Astrocyte (in vitro differentiated cells and primary cell): Measurements from ENCODE around the gene MCL1. TPM values are rescaled to one million over a fixed set of nuclear protein-coding genes. Genes with fewer than 3 reads are reported as not detected.

ENCODE experiments used
- DNase-seq: peaks from one replicate; pipeline ENCODE4 v3.0.0-alpha.2; 2010; ENCODE audit warnings: low read depth
- FAIRE-seq: peaks from 2 replicates; lab custom pipeline; 2011; peaks lifted over from hg19 to GRCh38; lab: Jason Lieb, UNC
- H2AFZ ChIP-seq: 2 replicates; pipeline ENCODE4 v1.6.0; 2012; ENCODE audit warnings: low read depth, low read length, inconsistent platforms
- H3K27ac ChIP-seq: 2 replicates; pipeline ENCODE4 v1.5.1; 2011; ENCODE audit warnings: low read depth, low read length, inconsistent platforms
- H3K27me3 ChIP-seq: 2 replicates; pipeline ENCODE4 v1.6.0; 2011; ENCODE audit warnings: low read length, inconsistent platforms; ENCODE audit not compliant: insufficient read depth
- H3K36me3 ChIP-seq: 2 replicates; pipeline ENCODE4 v1.5.1; 2011; ENCODE audit warnings: low read length, inconsistent platforms; ENCODE audit not compliant: insufficient read depth
- H3K4me1 ChIP-seq: 2 replicates; pipeline ENCODE4 v1.5.1; 2011; ENCODE audit warnings: low read length, inconsistent platforms; ENCODE audit not compliant: insufficient read depth
- H3K4me2 ChIP-seq: 2 replicates; pipeline ENCODE4 v1.6.0; 2012; ENCODE audit warnings: low read length, inconsistent platforms
- H3K4me3 ChIP-seq: 2 replicates; pipeline ENCODE4 v1.5.1; 2011; ENCODE audit warnings: low read depth, mild to moderate bottlenecking, low read length, inconsistent platforms; ENCODE audit not compliant: insufficient read depth
- H3K79me2 ChIP-seq: 2 replicates; pipeline ENCODE4 v1.6.0; 2012; ENCODE audit warnings: mild to moderate bottlenecking, low read length, inconsistent platforms; ENCODE audit not compliant: insufficient read depth
- H3K9ac ChIP-seq: 2 replicates; pipeline ENCODE4 v1.6.0; 2012; ENCODE audit warnings: mild to moderate bottlenecking, low read length, inconsistent platforms
- H3K9me3 ChIP-seq: 2 replicates; pipeline ENCODE4 v1.5.1; 2012; ENCODE audit warnings: low read depth, mild to moderate bottlenecking, low read length, inconsistent platforms; ENCODE audit not compliant: insufficient read depth
- H4K20me1 ChIP-seq: 2 replicates; pipeline ENCODE4 v1.6.0; 2012; ENCODE audit warnings: low read length, inconsistent platforms; ENCODE audit not compliant: insufficient read depth
- H3K27ac Mint-ChIP-seq: one replicate; pipeline ENCODE4 v1.8.0; 2021; ENCODE audit warnings: mild to moderate bottlenecking, mixed read lengths; ENCODE audit not compliant: unreplicated experiment
- H3K27me3 Mint-ChIP-seq: one replicate; pipeline ENCODE4 v1.8.0; 2021; ENCODE audit warnings: low read depth, mixed read lengths; ENCODE audit not compliant: unreplicated experiment
- H3K36me3 Mint-ChIP-seq: one replicate; pipeline ENCODE4 v1.8.0; 2021; ENCODE audit warnings: low read depth, mixed read lengths; ENCODE audit not compliant: unreplicated experiment
- H3K4me1 Mint-ChIP-seq: one replicate; pipeline ENCODE4 v1.8.0; 2021; ENCODE audit warnings: low read depth, mixed read lengths; ENCODE audit not compliant: unreplicated experiment
- H3K4me3 Mint-ChIP-seq: one replicate; pipeline ENCODE4 v1.8.0; 2021; ENCODE audit warnings: mild to moderate bottlenecking, moderate library complexity, mixed read lengths; ENCODE audit not compliant: unreplicated experiment
- H3K9me3 Mint-ChIP-seq: one replicate; pipeline ENCODE4 v1.8.0; 2021; ENCODE audit warnings: mild to moderate bottlenecking, mixed read lengths; ENCODE audit not compliant: unreplicated experiment
- EZH2 ChIP-seq: IDR thresholded peaks from 2 replicates; pipeline ENCODE4 v1.6.1; 2012; ENCODE audit warnings: mild to moderate bottlenecking, low read length, inconsistent platforms; ENCODE audit not compliant: insufficient read depth
- total RNA-seq: library from RNA; stranded (reverse); gene quantifications from 2 replicates; pipeline ENCODE4 v1.2.1, GENCODE V29; 2021
- TF ChIP-seq, protein P1 (sequence below): IDR thresholded peaks from 2 replicates; pipeline ENCODE4 v1.5.1; 2011; ENCODE audit warnings: low read depth, mild to moderate bottlenecking, inconsistent platforms, low read length, moderate library complexity; ENCODE audit not compliant: insufficient read depth

The MCL1 gene
- total RNA-seq, 1 donor from 2014 or later = 210 TPM

DNA sequence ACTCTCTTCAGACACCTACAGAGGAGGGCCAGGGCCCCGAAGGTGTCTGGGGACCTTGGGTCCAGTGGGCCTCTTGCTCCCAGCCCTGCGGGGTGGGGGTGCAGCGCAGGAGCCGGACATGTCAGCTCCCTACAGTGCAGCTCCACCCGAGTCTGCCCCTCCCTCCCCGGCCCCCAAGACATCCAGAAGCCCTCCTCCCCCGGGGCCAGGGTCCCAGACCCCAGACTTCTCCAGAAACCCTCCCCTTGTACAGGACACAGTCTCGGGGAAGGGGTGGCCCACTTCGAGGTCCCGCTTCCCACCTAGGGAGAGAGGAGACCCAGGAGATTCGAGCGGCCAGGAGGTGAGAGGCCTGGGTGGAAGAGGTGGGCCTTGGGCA is 26.5 kb downstream of the MCL1 start:
- Mint-ChIP-seq H3K4me1 (peaks cover 14% of the 10 kb centered on the region), H3K27ac (peak overlapping the region; percentile 62), H3K9me3 (no peaks in the 10 kb centered on the region), H3K27me3 (no peaks in the 10 kb centered on the region), H3K36me3 (no peaks in the 10 kb centered on the region), H3K4me3 (no peak overlapping the region)
- Histone ChIP-seq H4K20me1 (peaks cover 7% of the 10 kb centered on the region), H3K79me2 (no peaks in the 10 kb centered on the region), H2AFZ (no peak overlapping the region), H3K9ac (peak overlapping the region; percentile 50), H3K36me3 (no peaks in the 10 kb centered on the region), H3K4me2 (peak overlapping the region; percentile 67), H3K27ac (no peak overlapping the region), H3K4me1 (peaks cover 14% of the 10 kb centered on the region), H3K9me3 (no peaks in the 10 kb centered on the region), H3K27me3 (no peaks in the 10 kb centered on the region), H3K4me3 (no peak overlapping the region)
- TF ChIP-seq, protein P1, sequence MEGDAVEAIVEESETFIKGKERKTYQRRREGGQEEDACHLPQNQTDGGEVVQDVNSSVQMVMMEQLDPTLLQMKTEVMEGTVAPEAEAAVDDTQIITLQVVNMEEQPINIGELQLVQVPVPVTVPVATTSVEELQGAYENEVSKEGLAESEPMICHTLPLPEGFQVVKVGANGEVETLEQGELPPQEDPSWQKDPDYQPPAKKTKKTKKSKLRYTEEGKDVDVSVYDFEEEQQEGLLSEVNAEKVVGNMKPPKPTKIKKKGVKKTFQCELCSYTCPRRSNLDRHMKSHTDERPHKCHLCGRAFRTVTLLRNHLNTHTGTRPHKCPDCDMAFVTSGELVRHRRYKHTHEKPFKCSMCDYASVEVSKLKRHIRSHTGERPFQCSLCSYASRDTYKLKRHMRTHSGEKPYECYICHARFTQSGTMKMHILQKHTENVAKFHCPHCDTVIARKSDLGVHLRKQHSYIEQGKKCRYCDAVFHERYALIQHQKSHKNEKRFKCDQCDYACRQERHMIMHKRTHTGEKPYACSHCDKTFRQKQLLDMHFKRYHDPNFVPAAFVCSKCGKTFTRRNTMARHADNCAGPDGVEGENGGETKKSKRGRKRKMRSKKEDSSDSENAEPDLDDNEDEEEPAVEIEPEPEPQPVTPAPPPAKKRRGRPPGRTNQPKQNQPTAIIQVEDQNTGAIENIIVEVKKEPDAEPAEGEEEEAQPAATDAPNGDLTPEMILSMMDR = no peak
- no peak for TF ChIP-seq EZH2
- FAIRE-seq (no peak), DNase-seq (no peak)

DNA sequence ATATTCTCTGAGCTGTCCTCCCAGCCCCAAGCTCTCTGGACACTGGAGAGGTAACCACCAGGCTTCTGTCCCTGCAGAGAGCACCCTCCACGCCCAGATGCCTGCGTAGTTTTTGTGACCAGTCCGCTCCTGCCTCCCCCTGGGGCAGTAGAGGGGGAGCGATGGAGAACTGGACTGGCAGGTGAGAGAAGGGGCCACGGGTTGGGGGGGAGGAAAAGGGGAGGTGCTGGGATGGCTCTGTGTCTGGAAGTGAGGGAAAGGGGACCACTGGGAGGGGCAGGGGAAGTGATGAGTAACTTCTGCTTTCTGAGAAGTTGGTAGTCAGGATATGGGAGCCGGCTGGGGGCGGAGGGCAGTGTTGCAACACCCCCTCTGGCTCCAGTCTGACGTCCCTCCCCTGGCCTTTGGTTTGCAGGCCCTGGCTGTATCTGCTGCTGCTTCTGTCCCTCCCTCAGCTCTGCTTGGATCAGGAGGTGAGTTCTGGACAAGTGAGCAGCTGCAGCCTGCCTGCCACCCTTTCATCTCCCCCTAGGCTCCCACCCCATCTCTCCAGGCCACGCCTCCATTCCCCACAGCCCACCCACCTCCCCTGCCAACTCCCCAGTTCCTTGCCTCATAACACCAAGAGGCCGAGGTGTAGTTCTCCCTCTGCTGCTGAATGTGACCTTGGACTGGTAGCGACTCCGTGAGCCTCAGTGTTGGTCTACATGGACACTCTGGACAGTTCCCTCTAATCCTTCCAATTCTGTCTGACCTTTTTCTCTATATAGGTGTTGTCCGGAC is 27.1 kb downstream of the MCL1 start:
- Histone ChIP-seq H3K9me3 (no peaks in the 10 kb centered on the region), H3K79me2 (no peaks in the 10 kb centered on the region), H4K20me1 (peaks cover 6% of the 10 kb centered on the region), H2AFZ (no peak overlapping the region), H3K27ac (no peak overlapping the region), H3K27me3 (no peaks in the 10 kb centered on the region), H3K4me2 (peak overlapping the region; percentile 67), H3K9ac (peak overlapping the region; percentile 50), H3K36me3 (no peaks in the 10 kb centered on the region), H3K4me3 (no peak overlapping the region), H3K4me1 (peaks cover 14% of the 10 kb centered on the region)
- Mint-ChIP-seq H3K27ac (peak overlapping the region; percentile 62), H3K27me3 (no peaks in the 10 kb centered on the region), H3K4me1 (peaks cover 14% of the 10 kb centered on the region), H3K36me3 (no peaks in the 10 kb centered on the region), H3K4me3 (no peak overlapping the region), H3K9me3 (no peaks in the 10 kb centered on the region)
- TF ChIP-seq, protein P1 = no peak
- no peak for TF ChIP-seq EZH2
- FAIRE-seq (no peak), DNase-seq (peak; percentile 81)

DNA sequence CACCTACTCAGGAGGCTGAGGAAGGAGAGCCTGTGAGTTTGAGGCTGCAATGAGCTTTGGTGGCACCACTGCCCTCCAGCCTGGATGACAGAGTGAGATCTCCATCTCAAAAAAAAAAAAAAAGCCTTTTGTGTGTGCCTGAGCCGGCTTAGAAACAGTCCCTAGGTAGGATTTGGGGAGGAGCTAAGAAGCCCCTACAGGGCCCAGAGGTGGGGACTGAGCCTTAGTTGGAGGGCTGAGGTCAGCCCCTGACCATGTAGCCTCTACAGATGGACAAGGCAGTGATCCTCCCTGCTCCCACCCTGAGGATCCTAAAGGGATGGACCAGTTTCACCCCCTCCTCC is 27.7 kb downstream of the MCL1 start:
- Histone ChIP-seq H3K4me3 (no peak overlapping the region), H4K20me1 (peaks cover 6% of the 10 kb centered on the region), H3K9ac (no peak overlapping the region), H2AFZ (no peak overlapping the region), H3K27ac (no peak overlapping the region), H3K36me3 (no peaks in the 10 kb centered on the region), H3K9me3 (no peaks in the 10 kb centered on the region), H3K27me3 (no peaks in the 10 kb centered on the region), H3K4me1 (peaks cover 14% of the 10 kb centered on the region), H3K79me2 (no peaks in the 10 kb centered on the region), H3K4me2 (peak overlapping the region; percentile 67)
- H3K4me3 Mint-ChIP-seq = no peak overlapping the region
- H3K27me3 Mint-ChIP-seq = no peaks in the 10 kb centered on the region
- FAIRE-seq = no peak
- peaks cover 14% of the 10 kb centered on the region for H3K4me1 Mint-ChIP-seq
- TF ChIP-seq, protein P1 = no peak
- no peak for TF ChIP-seq EZH2
- no peak for DNase-seq
- H3K36me3 Mint-ChIP-seq = no peaks in the 10 kb centered on the region
- no peak overlapping the region for H3K27ac Mint-ChIP-seq
- no peaks in the 10 kb centered on the region for H3K9me3 Mint-ChIP-seq
